ENCODE data around the gene TBCCD1.
"Not testable (repeated sequence)": the region's sequence is repeated elsewhere in the genome, so short reads cannot be mapped to it uniquely, and the experiment has no call there.

The TBCCD1 gene

DNA sequence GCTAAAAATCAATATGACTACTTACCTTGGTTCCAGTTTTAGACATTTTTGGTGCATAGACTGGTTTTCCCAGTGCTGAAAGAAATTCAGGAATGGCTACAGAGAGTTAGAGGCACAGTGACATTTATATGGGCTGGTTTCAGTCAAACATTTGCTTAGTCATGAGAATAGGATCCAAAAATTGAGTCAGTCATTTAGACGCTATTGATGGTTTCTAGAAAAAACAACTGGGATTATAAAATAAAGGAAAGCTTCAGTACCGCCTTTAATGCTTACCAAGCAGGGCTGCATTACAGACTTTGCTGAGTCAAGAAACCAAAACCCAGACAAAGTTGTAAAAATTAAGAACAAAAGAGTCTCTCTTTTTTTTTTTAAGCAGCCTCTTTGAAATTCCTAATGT, 22.9 kb downstream of the TBCCD1 start, which contains the start of gene CRYGS:
CRYGS (minus strand) TSS at position 100 of the 400 bp plus-strand sequence; CDS start at position 46, 54 bp downstream.
- DNase-seq: no peak

DNA sequence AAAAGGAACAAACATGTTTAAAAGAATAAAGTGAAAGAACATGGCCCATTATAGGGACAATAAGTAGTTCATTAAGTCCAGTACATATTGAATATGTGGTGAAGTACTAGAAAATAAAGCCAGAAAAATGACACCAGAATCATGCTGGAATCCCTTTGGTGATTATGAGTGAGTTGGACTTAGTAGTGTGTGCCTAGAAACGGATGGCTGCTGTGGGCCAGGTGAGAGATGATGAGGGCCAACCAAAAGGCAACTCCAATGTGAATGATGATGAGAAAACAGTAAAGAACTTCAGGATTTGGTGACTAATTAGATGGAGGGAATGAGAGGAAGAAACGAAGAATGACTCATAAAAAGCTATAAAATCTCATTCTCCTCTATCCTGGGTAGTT, 26.3 kb downstream of the TBCCD1 start:
- no peak for DNase-seq

DNA sequence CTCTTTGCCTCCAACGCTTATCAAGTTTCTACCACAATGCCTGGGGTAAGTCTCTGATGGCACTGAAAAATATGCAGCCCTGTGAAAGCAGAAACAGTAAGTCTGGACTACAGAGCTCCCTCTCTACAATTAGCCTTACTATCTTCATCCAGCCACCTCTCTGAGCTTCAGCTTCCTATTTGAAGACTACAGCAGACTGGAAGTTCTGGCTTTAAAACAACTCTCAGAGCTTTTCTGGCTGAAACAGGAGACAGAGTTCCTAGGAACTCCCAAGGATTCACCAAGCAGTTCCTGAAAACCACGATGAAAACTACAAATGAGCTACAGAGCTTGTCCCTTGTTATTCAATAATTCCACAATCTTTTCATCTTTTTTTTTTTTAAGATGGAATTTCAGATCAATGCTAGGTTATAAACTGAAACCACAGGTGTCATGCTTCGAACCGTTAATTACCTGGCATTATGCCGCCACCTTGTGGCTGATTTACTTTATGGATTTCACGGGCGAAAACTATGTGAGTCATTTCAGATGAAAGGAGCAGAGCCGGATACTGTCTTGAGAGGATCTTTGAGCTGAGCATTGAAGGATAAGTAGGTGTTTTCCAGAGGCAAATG, 26.8 kb downstream of the TBCCD1 start:
- DNase-seq: peak; percentile 33

DNA sequence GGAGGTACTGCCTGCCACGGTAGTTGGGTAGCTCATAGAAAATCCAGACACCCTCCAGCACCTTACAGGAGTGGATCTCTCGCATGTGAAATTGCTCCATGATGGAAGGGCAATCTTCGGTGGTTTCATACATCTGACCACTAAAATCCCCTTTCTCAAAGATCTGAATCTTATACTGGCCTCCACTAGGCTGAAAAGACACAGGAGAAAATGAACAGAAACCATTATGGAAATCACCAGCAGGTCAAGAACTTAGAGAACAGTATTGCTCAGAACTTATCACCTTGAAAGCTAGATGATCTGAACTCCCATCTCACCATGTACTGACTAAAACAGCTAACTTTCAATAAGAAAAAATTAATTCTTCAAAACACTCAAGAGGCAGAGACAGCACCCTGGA, 28.4 kb downstream of the TBCCD1 start:
- no peak for DNase-seq

DNA sequence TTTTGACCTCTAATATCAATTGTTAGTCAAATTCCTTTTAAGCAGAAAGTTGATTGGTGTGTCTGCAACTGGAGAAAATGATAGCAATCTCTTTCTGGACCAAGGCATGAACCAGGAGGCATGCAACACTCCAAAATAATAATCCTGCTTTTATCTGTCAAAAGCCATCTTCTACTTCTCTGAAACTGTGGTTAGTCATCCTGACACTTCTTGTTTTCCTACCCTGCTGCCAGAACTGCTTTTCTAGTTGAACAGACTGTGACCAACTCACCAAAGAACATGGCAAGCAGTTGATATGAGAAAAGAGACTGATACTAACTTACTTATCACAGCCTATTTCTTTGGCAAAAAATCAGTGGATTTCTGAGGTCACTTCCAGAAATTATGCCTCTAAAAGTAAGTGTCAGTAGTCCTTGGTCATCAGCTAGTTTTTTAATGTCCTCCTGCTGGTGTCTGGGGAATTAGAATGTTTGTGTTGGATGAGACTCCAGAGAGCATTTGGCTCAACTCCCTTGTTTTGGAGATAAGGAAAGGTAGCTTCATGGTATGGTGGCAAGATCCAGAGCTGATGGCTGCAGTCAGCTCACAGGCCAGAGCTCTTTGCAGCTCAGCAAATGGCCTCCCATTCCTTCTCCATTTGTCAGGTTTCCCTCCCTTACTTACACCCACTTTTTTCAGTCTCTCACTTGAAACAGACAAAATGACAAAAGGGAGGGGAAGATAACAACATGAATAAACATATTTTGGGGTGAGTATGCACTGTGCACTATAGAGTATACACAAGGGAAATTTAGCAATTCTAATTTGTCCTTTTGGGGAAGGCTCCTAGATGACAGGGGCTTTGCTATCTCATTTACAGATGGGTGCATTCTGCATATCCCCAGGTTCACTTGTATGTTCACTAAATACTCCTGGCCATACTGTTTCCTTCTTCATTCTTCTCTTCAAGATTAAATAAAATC, 30.0 kb downstream of the TBCCD1 start:
- DNase-seq: no peak

DNA sequence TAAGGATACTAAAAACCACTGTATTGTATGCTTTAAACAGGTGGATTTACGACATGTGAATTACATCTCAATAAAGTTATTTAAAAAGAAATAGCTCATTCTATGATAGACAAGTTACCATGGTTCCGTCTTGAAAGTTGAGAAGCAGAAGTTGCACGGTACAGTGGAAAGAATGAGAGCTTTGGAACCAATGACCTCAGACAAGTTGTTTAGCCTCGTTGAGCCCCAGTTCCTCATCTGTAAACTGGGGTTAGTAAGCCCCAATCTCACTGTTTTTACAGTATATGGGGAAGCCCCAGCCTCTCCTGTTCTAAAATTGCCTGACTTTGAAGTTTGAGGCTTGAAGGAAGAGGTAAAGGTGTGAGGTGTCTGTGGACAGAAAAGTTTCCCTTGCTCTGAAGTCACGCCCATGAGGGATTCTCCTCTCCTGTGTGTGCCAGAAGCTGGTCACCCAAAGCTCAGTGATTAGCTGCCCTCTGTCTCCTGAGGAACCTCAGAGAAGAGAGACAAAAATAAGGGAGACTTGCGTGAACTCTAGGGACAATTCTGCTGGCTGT, 32.9 kb downstream of the TBCCD1 start:
- DNase-seq: no peak

DNA sequence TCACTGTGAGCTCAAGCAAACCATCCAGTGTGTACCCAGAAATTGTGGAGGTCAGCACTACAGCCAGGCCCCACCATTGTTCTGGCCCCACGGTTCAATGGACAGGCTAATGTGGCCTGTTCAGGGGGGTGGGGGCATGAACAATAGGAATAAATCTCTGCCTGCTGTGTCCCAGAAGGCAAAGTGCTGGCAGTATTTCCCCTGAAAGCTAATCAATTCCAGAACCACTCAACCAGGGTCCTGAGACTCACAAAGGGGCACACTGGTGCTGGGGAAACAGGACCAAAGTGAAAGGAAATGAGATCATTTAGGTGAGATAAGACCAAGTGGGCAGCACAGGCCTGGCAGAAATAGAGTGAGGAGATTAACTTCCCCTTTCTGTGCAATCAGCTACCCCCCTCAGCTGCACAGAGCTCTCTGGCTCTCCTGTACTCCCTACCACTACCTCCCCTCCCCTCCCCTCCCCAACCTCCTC, 34.5 kb downstream of the TBCCD1 start:
- DNase-seq: no peak

DNA sequence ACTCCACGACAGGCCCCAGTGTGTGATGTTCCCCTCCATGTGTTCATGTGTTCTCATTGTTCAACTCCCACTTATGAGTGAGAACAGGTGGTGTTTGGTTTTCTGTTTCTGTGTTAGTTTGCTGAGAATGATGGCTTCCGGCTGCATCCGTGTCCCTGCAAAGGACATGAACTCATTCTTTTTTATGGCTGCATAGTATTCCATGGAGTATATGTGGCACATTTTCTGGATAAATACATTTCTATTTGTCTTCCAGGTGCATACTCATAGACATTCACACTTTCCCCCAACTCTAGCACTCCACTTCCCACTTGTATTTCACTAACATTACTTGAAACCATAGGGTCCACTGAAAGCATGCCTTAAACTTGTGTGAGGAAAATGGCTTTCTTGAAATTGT, 35.4 kb downstream of the TBCCD1 start:
- not testable (repeated sequence) for DNase-seq

DNA sequence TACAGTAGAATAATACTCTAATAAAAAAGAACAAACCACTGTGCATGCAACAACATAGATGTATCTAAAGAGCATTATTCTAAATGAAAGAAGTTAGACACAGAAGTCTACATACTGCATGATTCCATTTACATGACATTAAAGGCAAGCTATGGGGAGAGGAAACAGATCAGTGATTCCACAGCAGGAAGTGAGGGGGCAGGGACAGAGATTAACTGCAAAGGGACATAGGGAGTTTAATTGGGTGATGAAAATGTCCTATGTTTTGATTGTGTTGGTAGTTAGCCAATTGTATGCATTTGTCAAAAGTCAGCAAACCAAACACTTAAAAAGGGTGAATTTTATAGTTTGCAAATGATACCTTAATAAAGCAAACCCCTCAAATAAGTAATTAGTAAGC, 36.7 kb downstream of the TBCCD1 start:
- DNase-seq: no peak

DNA sequence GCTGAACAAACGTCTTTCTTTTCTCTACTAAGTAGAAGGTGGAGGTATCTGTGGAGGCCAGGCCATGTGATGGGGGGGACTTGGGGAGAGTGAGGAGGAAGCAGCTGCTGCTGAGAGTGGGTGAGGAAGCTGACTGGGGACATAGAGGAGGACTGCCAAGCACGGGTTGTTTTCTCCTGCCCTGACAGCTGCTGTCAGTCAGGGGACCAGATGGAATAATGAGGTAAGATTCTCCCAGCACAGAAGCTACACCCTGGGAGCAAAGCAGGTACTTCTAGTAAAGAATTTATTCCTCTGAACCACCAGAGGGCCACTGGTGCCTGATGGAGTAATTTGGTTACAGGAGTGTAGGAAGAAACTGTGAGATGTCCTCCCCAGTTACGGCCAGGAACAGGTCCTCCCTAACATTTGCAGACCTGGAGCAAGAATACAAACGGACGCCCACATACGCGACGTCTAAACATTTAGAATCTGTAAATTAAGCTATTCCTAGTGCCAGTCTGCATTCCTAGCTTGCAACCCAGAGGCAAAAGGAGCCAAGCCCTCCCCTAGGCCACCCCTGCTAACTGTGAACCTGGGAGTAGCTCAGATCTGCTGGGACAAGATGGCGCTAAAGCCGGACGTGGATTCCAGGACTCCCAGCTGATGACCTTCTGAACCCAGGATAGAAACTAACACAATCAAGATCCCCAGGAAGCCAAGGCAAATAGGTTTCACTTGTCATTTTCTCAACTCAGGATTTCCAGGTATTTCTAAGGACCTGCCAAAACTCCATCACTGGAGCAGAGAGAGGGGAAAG, 37.7 kb downstream of the TBCCD1 start:
- DNase-seq: no peak

DNA sequence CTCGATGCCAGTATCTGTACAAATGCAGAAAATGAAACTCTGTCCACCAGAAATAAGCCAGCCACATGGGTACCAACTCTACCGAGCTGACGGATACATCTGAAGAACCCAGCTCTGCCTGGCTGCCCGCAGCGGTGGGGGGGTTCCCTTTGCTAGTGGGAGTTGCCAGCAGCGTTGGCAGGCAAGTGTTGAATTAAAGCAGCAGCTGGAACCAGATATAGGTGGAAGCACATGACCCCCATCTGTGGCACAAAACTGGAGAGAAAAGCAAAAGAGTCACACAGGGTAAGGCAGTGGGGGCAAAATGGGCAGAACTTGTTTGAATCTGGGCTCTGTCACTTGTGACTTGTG, 40.9 kb downstream of the TBCCD1 start:
- DNase-seq: no peak

DNA sequence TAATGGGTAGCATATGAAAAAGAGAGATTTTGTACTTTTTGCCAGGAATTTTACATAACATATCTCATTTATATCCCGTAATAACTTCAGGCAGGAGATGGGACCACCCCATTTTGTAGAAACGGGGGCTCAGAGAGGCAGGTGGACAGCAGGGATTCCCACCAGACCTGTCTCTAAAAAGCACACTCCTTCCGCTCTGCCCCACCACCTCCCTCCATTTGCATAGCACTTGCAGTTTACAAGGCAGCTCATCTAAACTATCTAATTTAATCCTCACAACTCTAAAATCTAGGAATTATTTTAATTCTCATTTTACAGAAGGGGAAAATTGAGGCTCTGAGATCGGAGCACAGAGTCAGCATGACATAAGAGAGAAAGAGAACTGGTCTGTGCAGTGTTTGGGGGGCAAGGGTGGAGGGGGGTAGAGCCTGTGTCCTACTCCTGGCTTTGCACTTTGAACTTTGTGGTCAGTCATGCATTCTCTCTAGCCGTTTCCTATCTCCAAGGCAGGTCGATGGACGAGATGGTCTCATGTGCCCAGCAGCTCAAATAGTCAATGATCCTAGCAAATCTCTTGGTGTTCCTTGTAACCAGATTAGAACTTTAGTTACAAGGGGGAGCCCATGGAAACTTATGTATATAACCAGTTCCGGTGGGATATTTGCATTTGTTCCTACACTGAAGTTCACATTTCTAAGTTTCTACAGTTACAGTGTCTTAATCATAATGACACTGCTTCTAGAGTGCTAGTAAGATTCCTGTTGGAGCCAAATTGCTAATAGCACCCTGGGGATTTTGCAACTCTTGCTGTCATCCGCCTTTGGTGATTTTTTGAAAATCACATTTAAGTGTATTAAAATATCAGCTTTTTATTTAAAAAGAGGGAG, 41.5 kb downstream of the TBCCD1 start:
- no peak for DNase-seq

DNA sequence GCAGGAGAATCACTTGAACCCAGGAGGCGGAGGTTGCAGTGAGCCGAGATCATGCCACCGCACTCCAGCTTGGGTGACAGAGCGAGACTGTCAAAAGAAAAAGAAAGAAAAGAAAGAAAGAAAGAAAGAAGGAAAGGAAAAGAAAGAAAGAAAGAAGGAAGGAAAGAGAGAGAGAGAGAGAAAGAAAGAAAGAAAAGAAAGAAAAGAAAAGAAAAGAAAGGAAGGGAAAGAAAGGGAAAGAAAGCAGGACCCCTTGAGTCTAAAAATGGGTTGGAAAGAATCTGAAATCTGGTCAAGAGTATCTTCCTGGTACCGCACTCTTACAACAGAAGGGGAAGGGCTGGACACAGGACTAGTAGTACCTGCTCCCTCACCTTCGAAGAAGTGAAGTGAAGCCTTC, 42.5 kb downstream of the TBCCD1 start:
- no peak for DNase-seq

DNA sequence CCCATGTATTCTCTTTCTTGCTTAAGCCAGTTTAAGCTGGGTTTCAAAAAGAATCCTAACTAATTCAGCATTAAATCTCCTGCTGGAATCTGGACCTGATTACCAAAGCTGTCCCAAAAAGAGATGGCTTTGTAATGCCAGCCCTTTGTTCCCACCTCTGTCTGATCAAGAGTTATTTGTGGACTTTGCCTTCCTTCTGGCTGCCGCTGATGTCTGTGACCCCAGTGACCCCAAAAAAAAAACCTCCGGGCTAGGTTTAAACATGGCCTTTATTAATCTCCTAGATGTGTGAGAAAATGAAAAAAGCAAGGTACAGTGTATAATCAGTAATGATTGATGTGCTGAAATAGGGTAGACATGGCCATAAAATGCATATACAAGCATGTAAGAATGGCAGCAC, 43.7 kb downstream of the TBCCD1 start:
- DNase-seq: no peak

DNA sequence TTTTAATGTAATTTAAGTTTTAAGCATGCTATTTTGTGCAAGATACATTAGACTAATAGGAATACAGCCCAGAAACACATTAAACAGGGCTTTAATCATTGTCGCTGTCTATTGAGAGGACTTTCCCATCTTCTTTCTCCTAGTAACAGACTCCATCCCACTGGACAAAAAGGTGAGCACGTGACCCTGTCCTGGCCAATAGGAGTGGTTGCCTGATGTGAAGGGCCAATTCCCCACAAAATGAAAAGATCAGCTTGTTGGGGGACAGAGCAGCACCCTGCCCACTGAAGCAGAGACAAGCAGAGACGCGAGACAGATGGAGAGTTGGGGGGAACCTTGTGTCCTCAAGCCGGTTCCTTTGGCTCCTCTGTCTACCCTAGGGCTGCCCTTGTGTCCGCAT, 44.1 kb downstream of the TBCCD1 start:
- DNase-seq: no peak

DNA sequence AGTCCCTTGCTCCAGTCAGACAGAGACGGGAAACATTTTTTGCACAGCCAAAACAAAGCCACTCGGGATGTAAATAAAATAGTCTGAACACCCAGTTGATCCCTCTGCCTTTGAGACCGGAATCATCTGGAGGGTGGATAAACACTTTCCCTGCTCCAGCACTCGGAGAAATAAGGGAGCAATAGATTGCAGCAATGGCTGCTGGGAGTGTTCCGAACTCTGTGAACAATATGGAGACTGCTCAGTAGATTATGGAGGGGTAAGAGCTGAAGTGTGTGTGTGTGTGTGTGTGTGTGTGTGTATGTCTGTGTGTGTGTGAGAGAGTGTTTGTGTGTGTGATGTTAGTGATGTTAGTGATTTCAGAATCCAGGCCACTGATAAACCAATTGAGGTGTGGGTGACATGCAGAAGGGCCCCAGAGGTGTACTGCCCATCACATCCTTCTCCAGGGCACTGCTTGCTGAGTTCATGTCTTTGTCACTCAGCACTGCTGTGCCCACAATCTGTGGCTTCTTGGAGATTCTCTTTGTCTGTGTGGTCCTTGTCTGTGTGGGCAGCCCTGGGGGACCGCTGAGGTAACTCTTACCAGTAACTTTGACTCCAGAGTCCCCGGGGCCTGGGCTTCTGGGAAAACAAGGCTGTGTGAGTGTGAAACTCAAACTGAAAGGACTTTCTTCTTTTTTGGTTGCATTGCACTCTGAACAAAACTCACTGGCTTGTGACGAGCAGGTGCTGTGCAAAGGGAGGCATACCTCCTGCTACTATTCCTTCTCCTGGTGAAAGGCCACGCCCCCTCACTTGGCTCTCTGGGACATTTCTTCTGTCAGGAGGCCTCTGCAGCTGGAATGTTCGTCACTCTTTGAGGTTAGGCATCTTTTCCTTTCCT, 45.9 kb downstream of the TBCCD1 start:
- DNase-seq: no peak

DNA sequence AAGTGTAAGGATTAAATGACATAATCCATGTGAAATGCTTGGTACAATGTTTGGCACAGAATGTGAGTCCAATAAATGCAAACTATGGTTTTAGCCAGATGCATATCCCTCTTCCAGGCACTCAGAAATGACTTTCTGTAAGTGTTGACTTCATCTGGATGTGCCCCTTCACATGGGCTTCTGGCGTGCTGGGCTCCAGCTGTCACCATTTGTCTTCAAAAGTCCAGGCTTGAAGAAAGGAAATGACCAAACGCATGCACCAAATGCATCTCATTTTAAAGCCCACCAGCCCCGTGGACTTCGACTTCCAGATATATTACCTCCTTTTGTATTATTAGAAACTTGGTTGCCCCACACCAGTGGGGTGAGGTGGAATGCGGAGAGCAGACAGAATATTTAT, 46.7 kb downstream of the TBCCD1 start:
- no peak for DNase-seq

DNA sequence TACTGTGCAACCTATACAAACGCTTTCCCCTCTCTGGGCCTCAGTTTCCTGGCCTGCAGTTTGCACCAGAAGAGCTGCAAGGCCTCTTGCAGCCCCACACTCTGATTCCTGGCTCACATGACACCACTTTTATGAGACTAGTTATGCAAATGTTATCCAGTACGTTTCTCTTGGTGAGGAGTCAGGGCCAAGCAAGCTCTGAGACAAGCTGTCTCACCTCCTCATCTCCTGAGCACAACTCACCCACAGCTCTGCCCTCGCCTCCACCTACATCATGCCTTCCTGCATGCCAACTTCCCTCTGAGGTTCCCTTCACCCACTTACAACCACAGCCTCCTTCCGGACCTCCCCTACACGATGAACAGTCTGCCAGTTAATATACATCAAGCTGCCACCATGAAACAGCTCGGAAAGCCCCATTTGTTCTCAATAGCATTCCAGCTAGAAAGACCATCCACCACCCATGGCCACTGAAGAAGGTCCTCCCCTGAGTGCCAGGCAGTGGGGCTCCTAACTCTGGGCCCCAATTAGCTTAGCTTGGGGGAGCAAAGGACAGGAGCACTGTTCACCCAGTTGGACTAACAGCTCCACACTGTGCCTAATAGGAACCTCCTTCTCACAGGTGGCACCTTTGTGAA, 48.0 kb downstream of the TBCCD1 start:
- DNase-seq: no peak

DNA sequence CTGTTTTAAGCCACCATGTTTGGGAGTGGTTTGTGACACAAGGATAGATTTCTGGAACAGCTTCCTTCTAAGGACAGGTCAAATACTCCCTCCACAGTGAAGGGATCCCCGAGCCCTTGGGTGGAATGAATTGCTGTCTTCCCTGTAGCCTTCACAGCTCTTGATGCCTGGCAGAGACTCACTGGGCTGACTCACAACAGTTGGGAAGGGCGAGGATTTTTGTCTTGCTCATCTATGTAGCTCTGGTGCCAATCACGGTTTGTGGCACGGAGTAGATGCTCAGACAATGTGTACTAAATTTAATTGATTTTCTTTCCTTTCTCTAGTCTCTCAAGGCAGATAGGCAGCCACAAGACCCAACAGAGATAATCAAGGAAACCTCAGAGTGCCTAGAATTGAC, 49.9 kb downstream of the TBCCD1 start:
- DNase-seq: no peak

DNA sequence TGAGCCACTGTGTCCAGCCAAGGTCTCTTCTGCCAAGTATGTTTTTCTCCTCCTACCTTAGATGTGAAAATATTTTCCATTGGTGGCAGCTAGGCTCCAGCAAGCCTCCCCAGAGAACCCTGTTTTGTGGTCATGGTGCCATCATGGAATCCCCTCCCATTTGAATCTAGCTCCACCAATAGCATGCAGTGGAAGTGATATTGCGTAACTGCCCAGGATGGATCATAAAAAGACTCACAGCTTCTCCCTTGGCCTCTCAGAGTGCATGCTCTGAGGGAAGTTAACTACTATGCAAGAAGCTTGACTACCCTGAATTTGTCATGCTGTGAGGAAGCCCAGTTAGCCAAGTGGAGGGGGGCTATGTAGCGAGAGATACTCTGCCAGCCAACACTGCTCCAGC, 50.5 kb downstream of the TBCCD1 start:
- DNase-seq: no peak

DNA sequence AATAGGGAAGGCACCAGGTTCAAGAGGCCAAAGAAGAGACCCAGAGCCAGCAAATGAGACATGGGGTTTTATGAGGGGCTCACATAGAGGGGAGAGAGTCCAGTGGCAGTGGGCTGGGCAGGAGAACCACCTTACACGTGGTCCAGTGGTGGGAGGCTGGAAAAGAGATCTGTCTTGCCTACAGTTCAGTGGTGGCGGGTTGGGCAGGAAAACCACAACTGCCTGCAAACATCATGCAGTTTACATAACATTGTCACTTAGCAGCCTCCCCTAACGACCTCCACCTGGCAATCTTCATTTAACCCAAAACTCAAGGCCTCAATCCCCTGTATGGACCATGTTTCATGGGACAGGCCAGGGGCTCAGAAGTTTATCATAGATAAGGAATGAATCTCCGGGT, 52.0 kb downstream of the TBCCD1 start:
- DNase-seq: no peak
